Stimulated activated CD4-positive, alpha-beta T cell treated with anti-CD3 and anti-CD28 coated beads, Interleukin-4, amount 100 ng/mL, for 24 hours (primary cell): Measurements from ENCODE around the gene ZNF526.
"Not testable (repeated sequence)": the region's sequence is repeated elsewhere in the genome, so short reads cannot be mapped to it uniquely, and the experiment has no call there.

Experiments
- DNase-seq: peaks from one replicate; pipeline ENCODE4 v3.0.0-alpha.2; 2020

The ZNF526 gene

GRCh38 chr19:42246922-42247639 lies 27.0 kb downstream of the ZNF526 start:
- DNase-seq, result no peak

GRCh38 chr19:42247640-42248199 lies 27.6 kb downstream of the ZNF526 start:
- no peak for DNase-seq

- DNase-seq, result no peak
These were observed 28.4 kb downstream of the ZNF526 start for GRCh38 chr19:42248270-42249148.

GRCh38 chr19:42249149-42249750 lies 29.1 kb downstream of the ZNF526 start:
- no peak for DNase-seq

GRCh38 chr19:42249769-42250168 lies 29.7 kb downstream of the ZNF526 start:
- DNase-seq, result no peak

GRCh38 chr19:42250183-42250665 lies 30.1 kb downstream of the ZNF526 start:
- DNase-seq, result no peak

- no peak for DNase-seq
These were observed 30.8 kb downstream of the ZNF526 start for GRCh38 chr19:42250666-42251531.

- DNase-seq, result no peak
These were observed 31.7 kb downstream of the ZNF526 start for GRCh38 chr19:42251572-42252358.

- DNase-seq, result no peak
These were observed 32.5 kb downstream of the ZNF526 start for GRCh38 chr19:42252365-42253244.

- DNase-seq, result peak; percentile 54
These were observed 33.4 kb downstream of the ZNF526 start for GRCh38 chr19:42253245-42254088.

GRCh38 chr19:42254089-42254849 lies 34.2 kb downstream of the ZNF526 start:
- peak; percentile 81 for DNase-seq

- peak; percentile 94 for DNase-seq
These were observed 35.0 kb downstream of the ZNF526 start, which contains the start of gene ERF for GRCh38 chr19:42254850-42255765. Gene ERF (minus strand): TSS chr19:42255128. CDS start chr19:42254999, 129 bp downstream.

GRCh38 chr19:42255766-42256745 lies 35.9 kb downstream of the ZNF526 start:
- no peak for DNase-seq

GRCh38 chr19:42257842-42258241 lies 37.7 kb downstream of the ZNF526 start:
- not testable (repeated sequence) for DNase-seq

- no peak for DNase-seq
These were observed 41.7 kb downstream of the ZNF526 start for GRCh38 chr19:42261763-42262162.

GRCh38 chr19:42266105-42266504 lies 46.0 kb downstream of the ZNF526 start:
- DNase-seq, result not testable (repeated sequence)
